ENCODE data around the gene TMEM253.

Gene TMEM253

DNA sequence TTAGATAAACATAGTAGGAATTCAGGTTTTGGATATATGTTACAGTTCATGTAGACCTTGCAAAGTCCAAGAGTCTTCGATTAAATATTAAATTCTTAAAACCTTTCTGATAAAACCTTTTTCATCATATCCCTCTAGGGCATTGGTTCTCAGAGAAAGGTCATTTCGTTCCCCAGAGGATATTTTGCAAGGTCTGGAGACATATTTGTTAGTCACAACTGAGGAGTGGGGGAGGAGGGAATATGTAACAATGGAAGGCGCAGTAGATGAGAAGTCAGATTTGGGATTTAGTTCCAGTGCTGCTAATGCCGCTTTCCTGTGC, 5.3 kb downstream of the TMEM253 start:
- DNase-seq = no peak

DNA sequence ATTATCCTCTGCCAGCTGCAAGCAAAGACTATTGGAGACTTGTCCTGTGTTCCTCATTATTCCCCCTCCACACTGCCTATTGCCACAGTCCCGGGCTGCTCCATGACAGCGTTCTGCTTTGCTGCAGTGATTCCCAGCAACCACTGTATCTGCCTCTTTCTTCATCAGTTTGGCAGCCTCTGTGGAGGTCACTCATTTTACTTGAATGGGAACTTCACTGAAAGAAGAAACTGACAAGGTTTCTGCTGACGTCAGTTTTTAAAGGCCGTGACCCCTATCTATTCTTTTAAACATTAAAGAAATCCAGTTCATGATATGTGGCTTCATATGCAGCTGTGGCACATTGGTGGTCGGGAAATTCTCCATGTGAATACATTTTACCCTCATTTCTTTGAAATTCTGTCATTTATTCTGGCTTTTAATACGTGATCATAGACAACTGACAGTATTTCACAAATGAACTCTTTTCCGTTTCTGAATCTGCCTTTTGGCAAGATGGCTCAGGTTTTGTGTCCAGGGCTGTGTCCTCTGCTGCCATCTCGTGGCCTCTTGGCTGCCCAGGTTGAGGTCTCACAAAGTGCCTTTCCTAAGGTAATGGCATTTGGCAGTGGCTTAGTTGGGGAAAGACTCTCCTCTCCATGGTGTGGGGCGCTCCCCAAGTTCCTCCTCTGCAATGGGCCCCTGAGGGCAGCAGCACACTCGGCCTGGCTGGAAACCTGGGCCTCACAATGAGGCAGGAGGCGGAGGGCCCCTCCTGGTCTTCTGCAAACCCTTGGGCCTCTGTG, 5.8 kb downstream of the TMEM253 start:
- DNase-seq = peak; percentile 77

DNA sequence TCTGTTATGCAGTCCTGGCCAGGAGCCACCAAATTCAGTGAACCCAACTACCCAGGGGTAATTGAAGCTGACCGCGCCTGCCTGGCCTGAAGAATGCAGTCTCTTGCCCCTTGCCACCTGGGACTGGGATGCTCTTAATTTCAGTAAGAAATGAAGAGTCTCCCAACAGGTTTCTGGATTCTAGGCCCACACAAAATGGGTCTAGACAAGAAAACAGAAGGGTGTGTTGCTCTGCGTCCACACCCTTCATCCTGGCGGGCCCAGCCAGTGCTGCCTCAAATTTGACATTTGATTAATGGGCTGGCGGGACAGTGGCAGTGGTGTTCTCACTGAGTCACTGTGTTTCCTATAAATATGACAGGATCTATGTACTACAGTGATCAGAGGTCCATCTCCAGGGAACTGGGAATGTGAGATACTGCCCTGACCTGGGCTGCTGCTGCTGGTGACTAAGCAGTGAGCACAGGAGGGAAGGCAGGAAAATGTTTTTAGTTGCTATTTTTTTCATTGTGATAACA, 6.5 kb downstream of the TMEM253 start:
- DNase-seq = peak; percentile 32

DNA sequence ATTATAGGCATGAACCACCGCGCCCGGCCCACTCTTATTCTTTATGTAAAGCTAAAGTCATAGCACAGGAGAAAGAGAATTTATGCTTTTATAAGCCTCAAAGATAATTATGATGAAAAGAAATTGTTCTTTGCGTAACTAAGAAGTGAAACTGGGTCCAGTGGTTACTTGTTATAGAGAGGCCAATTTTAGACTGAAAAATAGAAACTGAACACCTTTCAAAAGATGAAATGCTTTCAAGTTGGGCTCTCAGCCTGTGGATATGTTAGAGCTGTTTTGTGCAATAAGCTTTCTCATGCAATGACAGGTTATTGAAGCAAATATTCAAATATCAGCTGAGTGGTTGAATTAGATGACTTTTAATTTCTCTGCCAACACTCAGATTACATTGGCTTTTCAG, 7.9 kb downstream of the TMEM253 start:
- no peak for DNase-seq

GRCh38 chr14:21109377-21110138, 8.7 kb downstream of the TMEM253 start:
- no peak for DNase-seq

GRCh38 chr14:21112255-21112654, 11.4 kb downstream of the TMEM253 start:
- DNase-seq = no peak

- DNase-seq = no peak
Measured at GRCh38 chr14:21113369-21113768, 12.5 kb downstream of the TMEM253 start.

DNA sequence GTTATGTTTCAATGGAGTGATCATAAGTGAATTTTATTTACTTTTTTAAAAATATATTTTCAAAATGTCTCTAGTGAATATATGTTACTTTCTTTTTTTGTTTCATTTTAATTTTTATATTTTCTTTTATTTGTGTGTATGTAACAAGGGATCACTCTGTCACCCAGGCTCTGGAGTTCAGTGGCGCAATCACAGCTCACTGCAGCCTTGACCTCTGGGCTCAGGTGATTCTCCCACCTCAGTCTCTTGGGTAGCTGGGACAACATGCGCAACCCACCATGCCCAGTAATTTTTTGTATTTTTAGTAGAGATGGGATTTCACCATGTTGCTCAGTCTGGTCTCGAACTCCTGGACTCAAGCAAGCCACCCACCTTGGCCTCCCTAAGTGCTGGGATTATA, 18.1 kb downstream of the TMEM253 start:
- DNase-seq = no peak

DNA sequence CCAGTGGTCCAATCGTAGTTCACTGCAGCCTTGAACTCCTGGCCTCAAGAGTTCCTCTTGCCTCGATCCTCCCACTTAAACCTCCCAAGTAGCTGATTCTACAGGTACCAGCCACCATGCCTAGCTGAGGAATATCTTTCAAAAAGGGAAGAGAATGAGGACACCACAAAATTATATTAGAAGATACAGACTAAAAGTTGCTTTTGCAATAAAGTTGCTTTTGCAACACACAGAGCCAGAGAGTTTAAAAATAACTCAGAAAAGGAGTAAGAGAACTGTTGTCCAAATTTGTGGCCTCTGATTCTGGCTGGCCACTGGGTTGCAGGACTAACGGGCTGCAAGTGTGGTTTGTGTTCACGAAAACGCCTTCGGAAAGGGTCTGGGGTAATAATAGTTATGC, 19.8 kb downstream of the TMEM253 start:
- no peak for DNase-seq

DNA sequence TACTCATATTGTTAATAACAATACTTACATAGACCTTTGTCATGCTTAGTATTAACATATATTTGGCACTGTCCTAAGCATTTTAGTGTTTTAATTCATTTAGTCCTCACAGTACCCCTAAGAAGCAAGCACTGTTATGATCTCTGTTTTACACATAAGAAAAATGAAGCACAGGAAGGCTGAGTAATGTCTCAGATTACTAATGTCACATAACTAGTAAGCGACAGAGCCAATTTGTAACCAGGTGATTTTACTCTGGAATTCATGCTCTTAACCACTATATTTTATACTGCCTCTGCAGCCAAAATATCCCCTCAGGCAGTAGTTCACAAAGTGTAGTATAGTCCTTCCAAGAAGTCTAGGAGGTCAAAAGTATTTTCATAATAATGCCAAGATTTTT, 20.3 kb downstream of the TMEM253 start:
- DNase-seq = no peak

- DNase-seq = no peak
Measured at GRCh38 chr14:21123429-21123828, 22.6 kb downstream of the TMEM253 start.

GRCh38 chr14:21133901-21134300, 33.0 kb downstream of the TMEM253 start:
- no peak for DNase-seq

DNA sequence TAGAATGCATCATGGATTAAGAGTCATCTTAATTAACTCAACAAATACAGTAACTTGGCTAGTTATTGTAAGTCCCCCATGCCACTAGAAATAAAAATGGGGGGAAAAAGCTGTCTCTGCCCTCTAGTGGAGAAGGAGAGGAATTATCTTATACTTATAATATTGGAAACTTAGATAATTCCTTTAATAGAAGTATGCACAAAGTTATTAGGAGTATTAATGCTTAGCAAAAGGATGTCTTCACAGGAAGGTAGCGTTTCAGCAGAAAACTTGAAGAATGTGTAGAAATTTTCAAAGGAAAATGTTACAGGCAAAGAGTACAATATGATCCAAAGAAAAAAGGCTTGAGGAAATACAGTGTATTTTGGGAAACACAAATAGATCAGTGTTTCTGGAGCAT, 35.2 kb downstream of the TMEM253 start:
- DNase-seq = peak; percentile 7

- DNase-seq = no peak
Measured at GRCh38 chr14:21142357-21142756, 41.5 kb downstream of the TMEM253 start.

- DNase-seq = no peak
Measured at GRCh38 chr14:21145437-21145836, 44.6 kb downstream of the TMEM253 start.

GRCh38 chr14:21149641-21150367, 48.9 kb downstream of the TMEM253 start:
- no peak for DNase-seq
